DOHH2 (cell line): ENCODE data around the gene RARG.

ENCODE experiments used
- EZH2phosphoT487 ChIP-seq: fragments of 200-600 bp; sonication (generic); IDR thresholded peaks from 2 replicates; pipeline ENCODE4 v1.6.1; 2017; ENCODE audit warnings: borderline replicate concordance, mild to moderate bottlenecking, antibody characterized with exemption, low read length, moderate library complexity, mixed read lengths
- TF ChIP-seq, protein P1 (sequence below): fragments of 200-600 bp; sonication (generic); IDR thresholded peaks from one replicate; pipeline ENCODE4 v1.5.1; 2014; ENCODE audit warnings: antibody characterized with exemption, mild to moderate bottlenecking, low read depth, low read length; ENCODE audit not compliant: poor library complexity, severe bottlenecking

- TF ChIP-seq, protein P1, sequence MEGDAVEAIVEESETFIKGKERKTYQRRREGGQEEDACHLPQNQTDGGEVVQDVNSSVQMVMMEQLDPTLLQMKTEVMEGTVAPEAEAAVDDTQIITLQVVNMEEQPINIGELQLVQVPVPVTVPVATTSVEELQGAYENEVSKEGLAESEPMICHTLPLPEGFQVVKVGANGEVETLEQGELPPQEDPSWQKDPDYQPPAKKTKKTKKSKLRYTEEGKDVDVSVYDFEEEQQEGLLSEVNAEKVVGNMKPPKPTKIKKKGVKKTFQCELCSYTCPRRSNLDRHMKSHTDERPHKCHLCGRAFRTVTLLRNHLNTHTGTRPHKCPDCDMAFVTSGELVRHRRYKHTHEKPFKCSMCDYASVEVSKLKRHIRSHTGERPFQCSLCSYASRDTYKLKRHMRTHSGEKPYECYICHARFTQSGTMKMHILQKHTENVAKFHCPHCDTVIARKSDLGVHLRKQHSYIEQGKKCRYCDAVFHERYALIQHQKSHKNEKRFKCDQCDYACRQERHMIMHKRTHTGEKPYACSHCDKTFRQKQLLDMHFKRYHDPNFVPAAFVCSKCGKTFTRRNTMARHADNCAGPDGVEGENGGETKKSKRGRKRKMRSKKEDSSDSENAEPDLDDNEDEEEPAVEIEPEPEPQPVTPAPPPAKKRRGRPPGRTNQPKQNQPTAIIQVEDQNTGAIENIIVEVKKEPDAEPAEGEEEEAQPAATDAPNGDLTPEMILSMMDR = no peak
- TF ChIP-seq EZH2phosphoT487 = no peak
Measured at GRCh38 chr12:53187145-53187899, 44.7 kb downstream of the RARG start.
